Activated T-cell treated with anti-CD3 and anti-CD28 coated beads, Interleukin-2, amount 50 U/mL, for 4 hours (primary cell): Measurements from ENCODE around the gene CCL17. TPM values are rescaled to one million over a fixed set of nuclear protein-coding genes. Genes with fewer than 3 reads are reported as not detected.

Experiments
- ATAC-seq, 2 donors: fragments of 200-7000 bp; cut with Tn5 transposase; one replicate each; pipeline ENCODE4 v1.10.0; 2021
- DNase-seq: peaks from one replicate; pipeline ENCODE4 v3.0.0-alpha.2; 2020
- H3K27me3 Mint-ChIP-seq: one replicate; pipeline ENCODE4 v1.8.0; 2021; ENCODE audit warnings: low read depth, mixed read lengths
- H3K36me3 Mint-ChIP-seq: one replicate; pipeline ENCODE4 v1.8.0; 2022; ENCODE audit warnings: mixed read lengths; ENCODE audit not compliant: insufficient read depth
- H3K4me1 Mint-ChIP-seq: one replicate; pipeline ENCODE4 v1.8.0; 2021; ENCODE audit warnings: low read depth, mixed read lengths
- H3K4me3 Mint-ChIP-seq: one replicate; pipeline ENCODE4 v1.8.0; 2021; ENCODE audit warnings: mild to moderate bottlenecking, moderate library complexity, mixed read lengths
- H3K9me3 Mint-ChIP-seq: one replicate; pipeline ENCODE4 v1.8.0; 2021; ENCODE audit warnings: mixed read lengths
- total RNA-seq, 3 donors: library from RNA; stranded (reverse); gene quantifications; one replicate each; pipeline ENCODE4 v1.2.1, GENCODE V29; 2021

The CCL17 gene
- total RNA-seq, 3 donors from 2014 or later: 11.0 to 41.5 (median 26.2) TPM

DNA sequence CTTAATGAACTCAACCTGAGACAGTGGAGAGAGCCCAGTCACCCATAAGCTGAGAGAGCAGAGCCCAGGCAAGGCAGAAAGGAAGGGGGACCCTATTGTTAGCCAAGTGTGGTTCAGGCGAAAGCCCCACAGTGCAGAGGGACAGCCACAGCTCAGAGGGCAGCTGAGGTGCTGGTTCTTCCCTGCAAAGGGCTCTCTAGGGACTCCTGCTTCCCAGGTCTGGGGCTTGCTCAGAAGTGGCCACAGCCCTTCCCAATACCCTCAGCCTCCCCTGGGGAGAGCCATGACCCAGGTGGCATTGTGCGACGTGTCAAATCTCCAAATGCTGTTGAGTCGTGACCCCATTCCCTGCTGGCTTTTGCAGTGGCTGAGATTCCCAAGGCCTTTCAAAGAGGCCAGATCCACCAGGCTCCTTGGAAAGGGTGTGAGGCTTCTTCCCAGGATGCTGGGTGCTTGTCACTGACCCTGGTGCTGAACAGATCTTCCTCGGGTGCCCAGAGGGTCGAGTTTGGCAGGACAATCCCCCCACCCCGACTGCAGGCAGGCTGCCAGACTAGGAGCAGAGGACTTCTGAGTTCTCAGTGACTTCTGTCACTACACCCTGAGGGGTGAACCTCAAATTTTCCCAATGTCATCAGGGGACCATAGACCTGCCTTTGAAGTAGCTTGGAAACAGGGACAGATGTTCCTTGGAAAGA is 2.5 kb upstream of the CCL17 start:
- Mint-ChIP-seq H3K4me3 (no peak overlapping the region), H3K4me1 (no peaks in the 10 kb centered on the region), H3K36me3 (no peaks in the 10 kb centered on the region), H3K9me3 (no peaks in the 10 kb centered on the region), H3K27me3 (no peaks in the 10 kb centered on the region)
- no peak for DNase-seq
- ATAC-seq: no peak

GRCh38 chr16:57405097-57405496 is 530 bp downstream of the CCL17 start:
- H3K36me3 Mint-ChIP-seq: no peaks in the 10 kb centered on the region
- H3K27me3 Mint-ChIP-seq: peaks cover 3% of the 10 kb centered on the region
- no peaks in the 10 kb centered on the region for H3K4me1 Mint-ChIP-seq
- ATAC-seq: no peak
- H3K4me3 Mint-ChIP-seq: no peak overlapping the region
- DNase-seq: no peak
- H3K9me3 Mint-ChIP-seq: no peaks in the 10 kb centered on the region

DNA sequence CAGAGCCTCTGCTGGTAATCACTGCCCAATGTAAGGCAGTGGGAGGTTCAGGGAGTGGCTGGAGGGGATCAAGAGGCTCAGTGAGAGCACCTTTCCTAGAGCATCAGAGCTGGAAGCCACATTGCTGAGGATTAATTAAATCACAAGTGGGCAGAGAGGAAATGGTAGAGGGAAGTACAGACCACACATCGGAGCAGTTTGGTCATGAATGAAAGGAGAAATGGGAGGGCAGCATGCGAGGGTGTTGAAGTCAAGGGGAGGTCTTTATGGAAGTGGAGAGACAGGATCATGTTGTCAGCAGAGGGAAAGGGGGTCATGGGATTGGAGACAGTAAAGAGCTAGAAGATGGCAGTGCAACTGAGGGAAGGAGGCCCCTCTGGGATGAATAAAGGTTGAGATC is 2.3 kb downstream of the CCL17 start:
- Mint-ChIP-seq H3K4me3 (no peak overlapping the region), H3K9me3 (no peaks in the 10 kb centered on the region), H3K4me1 (no peaks in the 10 kb centered on the region), H3K27me3 (peaks cover 3% of the 10 kb centered on the region), H3K36me3 (no peaks in the 10 kb centered on the region)
- DNase-seq (no peak), ATAC-seq (no peak)

DNA sequence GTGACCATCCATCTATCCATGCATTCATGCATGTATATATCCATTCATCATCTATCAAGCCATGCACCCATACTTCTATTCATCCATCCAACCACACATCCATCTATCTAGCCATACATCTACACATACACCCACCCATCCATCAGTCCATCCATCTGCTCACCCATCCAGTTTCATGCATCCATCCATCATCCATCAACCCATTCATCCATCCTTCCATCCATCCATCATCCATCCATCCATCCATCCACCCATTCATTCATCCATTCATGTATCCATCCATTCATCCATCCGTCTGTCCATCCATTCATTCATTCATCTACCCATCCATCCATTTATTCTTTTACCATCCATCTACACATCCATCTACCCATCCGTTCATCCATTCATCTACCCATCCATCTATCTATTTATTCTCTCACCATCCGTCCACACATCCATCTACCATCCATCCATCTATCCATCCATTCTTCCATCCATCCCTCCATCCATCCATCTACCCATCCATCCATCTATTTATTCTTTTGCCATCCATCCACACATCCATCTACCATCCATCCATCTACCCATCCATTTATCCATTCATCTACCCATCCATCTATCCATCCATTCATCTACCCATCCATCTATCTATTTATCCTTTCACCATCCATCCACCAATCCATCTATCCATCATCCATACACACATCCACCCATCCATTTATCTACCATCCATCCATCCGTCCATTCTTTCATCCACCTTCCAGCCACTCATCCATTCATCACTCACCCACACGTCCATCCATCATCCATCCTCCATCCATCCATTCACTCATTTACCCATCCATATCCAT is 3.2 kb downstream of the CCL17 start:
- DNase-seq (no peak), ATAC-seq (no peak)
- H3K27me3 Mint-ChIP-seq: peaks cover 3% of the 10 kb centered on the region
- no peaks in the 10 kb centered on the region for H3K36me3 Mint-ChIP-seq
- no peaks in the 10 kb centered on the region for H3K4me1 Mint-ChIP-seq
- H3K4me3 Mint-ChIP-seq: no peak overlapping the region
- no peaks in the 10 kb centered on the region for H3K9me3 Mint-ChIP-seq

DNA sequence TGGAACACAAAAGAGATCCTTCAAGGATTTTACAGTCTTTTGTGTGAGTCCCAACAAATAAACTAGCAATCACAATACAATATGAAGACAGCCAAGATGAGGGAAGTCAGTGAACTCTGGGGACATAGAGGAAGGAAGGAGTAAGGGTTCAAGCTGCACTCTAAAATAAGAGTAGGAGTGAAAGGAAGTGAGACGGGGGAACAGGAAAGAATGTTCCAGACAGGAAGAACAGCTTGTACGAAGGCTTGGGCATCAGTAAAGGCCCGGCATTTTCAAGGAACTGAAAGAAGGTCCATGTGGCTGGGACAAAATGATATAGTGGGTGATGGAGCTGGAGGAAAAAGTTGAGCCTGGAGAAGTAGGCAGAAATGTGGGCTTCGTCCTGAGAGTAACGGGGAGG is 4.5 kb downstream of the CCL17 start:
- Mint-ChIP-seq H3K36me3 (no peaks in the 10 kb centered on the region), H3K4me3 (no peak overlapping the region), H3K9me3 (no peaks in the 10 kb centered on the region)

GRCh38 chr16:57409870-57410587 is 5.5 kb downstream of the CCL17 start:
- ATAC-seq: no peak
- no peaks in the 10 kb centered on the region for H3K9me3 Mint-ChIP-seq

More for the DNA sequence above, 4.5 kb downstream of the CCL17 start:
- Mint-ChIP-seq H3K27me3 (peaks cover 3% of the 10 kb centered on the region), H3K4me1 (no peaks in the 10 kb centered on the region)
- DNase-seq: no peak
- no peak for ATAC-seq

GRCh38 chr16:57411362-57411976 is 6.9 kb downstream of the CCL17 start:
- Mint-ChIP-seq H3K27me3 (peaks cover 3% of the 10 kb centered on the region), H3K9me3 (no peaks in the 10 kb centered on the region), H3K4me3 (no peak overlapping the region), H3K4me1 (peaks cover 2% of the 10 kb centered on the region), H3K36me3 (no peaks in the 10 kb centered on the region)
- DNase-seq (no peak), ATAC-seq (peak in 1 of 2 donors; percentile 7)

More at GRCh38 chr16:57409870-57410587, 5.5 kb downstream of the CCL17 start:
- DNase-seq: no peak
- H3K36me3 Mint-ChIP-seq: no peaks in the 10 kb centered on the region
- H3K4me3 Mint-ChIP-seq: no peak overlapping the region
- no peaks in the 10 kb centered on the region for H3K4me1 Mint-ChIP-seq
- peaks cover 3% of the 10 kb centered on the region for H3K27me3 Mint-ChIP-seq

GRCh38 chr16:57412584-57412983 is 8.0 kb downstream of the CCL17 start:
- no peak for ATAC-seq
- no peaks in the 10 kb centered on the region for H3K9me3 Mint-ChIP-seq
- H3K27me3 Mint-ChIP-seq: peaks cover 3% of the 10 kb centered on the region
- H3K4me3 Mint-ChIP-seq: no peak overlapping the region
- no peaks in the 10 kb centered on the region for H3K36me3 Mint-ChIP-seq
- H3K4me1 Mint-ChIP-seq: peaks cover 9% of the 10 kb centered on the region
- DNase-seq: no peak

GRCh38 chr16:57413301-57413730 is 8.7 kb downstream of the CCL17 start:
- no peak overlapping the region for H3K4me3 Mint-ChIP-seq
- H3K36me3 Mint-ChIP-seq: no peaks in the 10 kb centered on the region
- H3K4me1 Mint-ChIP-seq: peaks cover 11% of the 10 kb centered on the region
- no peaks in the 10 kb centered on the region for H3K9me3 Mint-ChIP-seq
- ATAC-seq (no peak), DNase-seq (no peak)
- peaks cover 3% of the 10 kb centered on the region for H3K27me3 Mint-ChIP-seq

DNA sequence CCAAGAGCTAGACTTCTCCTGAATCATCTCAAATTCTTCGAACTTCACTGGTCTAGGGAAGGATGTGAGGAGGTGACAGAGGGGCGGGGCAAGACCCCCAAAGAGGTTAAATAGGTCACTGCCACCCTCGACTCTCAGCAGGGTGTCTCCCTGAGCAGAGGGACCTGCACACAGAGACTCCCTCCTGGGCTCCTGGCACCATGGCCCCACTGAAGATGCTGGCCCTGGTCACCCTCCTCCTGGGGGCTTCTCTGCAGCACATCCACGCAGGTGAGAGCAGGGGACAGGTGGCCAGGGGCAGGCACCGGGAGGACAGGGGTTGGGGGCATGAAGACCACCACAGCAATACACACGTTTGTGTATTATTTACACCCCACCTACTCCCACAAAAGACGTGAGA is 9.2 kb downstream of the CCL17 start:
- no peak for ATAC-seq
- Mint-ChIP-seq H3K9me3 (no peaks in the 10 kb centered on the region), H3K27me3 (peaks cover 3% of the 10 kb centered on the region), H3K36me3 (no peaks in the 10 kb centered on the region), H3K4me1 (peaks cover 13% of the 10 kb centered on the region), H3K4me3 (no peak overlapping the region)
- no peak for DNase-seq

DNA sequence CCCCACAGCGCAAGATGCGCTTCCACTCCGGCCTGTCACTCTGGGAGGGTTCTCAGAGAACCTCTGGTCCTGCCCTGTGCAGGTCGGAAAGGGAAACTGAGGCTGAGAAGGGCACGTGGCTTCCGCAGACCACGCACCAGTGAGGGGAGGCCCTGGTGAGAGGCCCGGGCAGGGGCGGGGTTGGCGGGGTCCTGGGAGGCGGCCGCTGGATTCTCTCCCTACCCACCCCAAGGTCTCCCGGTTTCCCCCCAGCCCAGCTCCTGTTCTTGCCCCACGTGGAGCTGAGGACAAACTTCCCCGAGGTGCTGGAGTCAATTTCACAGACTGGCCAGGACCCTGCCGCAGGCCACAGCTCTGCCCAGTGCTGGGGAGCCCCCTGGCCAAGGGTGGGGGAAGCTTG is 11.5 kb downstream of the CCL17 start:
- Mint-ChIP-seq H3K4me1 (peaks cover 19% of the 10 kb centered on the region), H3K36me3 (no peaks in the 10 kb centered on the region), H3K4me3 (no peak overlapping the region), H3K27me3 (no peaks in the 10 kb centered on the region), H3K9me3 (no peaks in the 10 kb centered on the region)
- DNase-seq (no peak), ATAC-seq (no peak)

GRCh38 chr16:57419506-57419905 is 14.9 kb downstream of the CCL17 start:
- H3K4me1 Mint-ChIP-seq: peaks cover 19% of the 10 kb centered on the region
- H3K36me3 Mint-ChIP-seq: no peaks in the 10 kb centered on the region
- H3K9me3 Mint-ChIP-seq: no peaks in the 10 kb centered on the region
- no peak overlapping the region for H3K4me3 Mint-ChIP-seq
- ATAC-seq (no peak), DNase-seq (no peak)
- no peaks in the 10 kb centered on the region for H3K27me3 Mint-ChIP-seq

- ATAC-seq (no peak), DNase-seq (no peak)
- H3K4me1 Mint-ChIP-seq: peaks cover 11% of the 10 kb centered on the region
- H3K36me3 Mint-ChIP-seq: peaks cover under 1% of the 10 kb centered on the region
- H3K9me3 Mint-ChIP-seq: no peaks in the 10 kb centered on the region
- no peaks in the 10 kb centered on the region for H3K27me3 Mint-ChIP-seq
- no peak overlapping the region for H3K4me3 Mint-ChIP-seq
These were observed 17.7 kb downstream of the CCL17 start for GRCh38 chr16:57422026-57422944.
